MV-4-11 (cell line): ENCODE data around the gene RBMS1.
A peak's percentile ranks its signal among the peaks of the same experiment; 100 is the strongest.

ENCODE experiments used
- DNase-seq: peaks from one replicate; lab custom pipeline; 2025; lab: John Stamatoyannopoulos, UW

The RBMS1 gene

GRCh38 chr2:160252278-160252887 lies 241.2 kb downstream of the RBMS1 start:
- peak; percentile 71 for DNase-seq

- DNase-seq: no peak
Measured at GRCh38 chr2:160251569-160251968, 242.0 kb downstream of the RBMS1 start.

GRCh38 chr2:160249876-160250275 lies 243.7 kb downstream of the RBMS1 start:
- DNase-seq: no peak

- no peak for DNase-seq
Measured at GRCh38 chr2:160247296-160248035, 246.1 kb downstream of the RBMS1 start.

GRCh38 chr2:160246356-160246755 lies 247.3 kb downstream of the RBMS1 start:
- no peak for DNase-seq

GRCh38 chr2:160245614-160246155 lies 247.9 kb downstream of the RBMS1 start:
- DNase-seq: no peak

GRCh38 chr2:160242893-160243564 lies 250.6 kb downstream of the RBMS1 start:
- DNase-seq: no peak

GRCh38 chr2:160241251-160242137 lies 252.1 kb downstream of the RBMS1 start:
- DNase-seq: peak; percentile 62

GRCh38 chr2:160239436-160239835 lies 254.2 kb downstream of the RBMS1 start:
- DNase-seq: no peak

- no peak for DNase-seq
Measured at GRCh38 chr2:160238392-160238791, 255.2 kb downstream of the RBMS1 start.

GRCh38 chr2:160232905-160233475 lies 260.6 kb downstream of the RBMS1 start:
- no peak for DNase-seq

GRCh38 chr2:160229591-160229990 lies 264.0 kb downstream of the RBMS1 start:
- no peak for DNase-seq

GRCh38 chr2:160228141-160228917 lies 265.3 kb downstream of the RBMS1 start:
- DNase-seq: no peak

GRCh38 chr2:160227293-160227915 lies 266.2 kb downstream of the RBMS1 start:
- no peak for DNase-seq

GRCh38 chr2:160226367-160226766 lies 267.2 kb downstream of the RBMS1 start:
- no peak for DNase-seq

GRCh38 chr2:160225722-160226121 lies 267.9 kb downstream of the RBMS1 start:
- DNase-seq: no peak

GRCh38 chr2:160224507-160224906 lies 269.1 kb downstream of the RBMS1 start:
- no peak for DNase-seq

GRCh38 chr2:160224060-160224459 lies 269.5 kb downstream of the RBMS1 start:
- DNase-seq: peak; percentile 41

- DNase-seq: no peak
Measured at GRCh38 chr2:160223560-160223959, 270.0 kb downstream of the RBMS1 start.
